CD4-positive, alpha-beta T cell treated with Interleukin-21 for 1 hour (primary cell): ENCODE results near the gene ARHGAP40.

ENCODE experiments used
- DNase-seq: peaks from one replicate; pipeline ENCODE4 v3.0.0-alpha.2; 2020

ARHGAP40 gene

DNA sequence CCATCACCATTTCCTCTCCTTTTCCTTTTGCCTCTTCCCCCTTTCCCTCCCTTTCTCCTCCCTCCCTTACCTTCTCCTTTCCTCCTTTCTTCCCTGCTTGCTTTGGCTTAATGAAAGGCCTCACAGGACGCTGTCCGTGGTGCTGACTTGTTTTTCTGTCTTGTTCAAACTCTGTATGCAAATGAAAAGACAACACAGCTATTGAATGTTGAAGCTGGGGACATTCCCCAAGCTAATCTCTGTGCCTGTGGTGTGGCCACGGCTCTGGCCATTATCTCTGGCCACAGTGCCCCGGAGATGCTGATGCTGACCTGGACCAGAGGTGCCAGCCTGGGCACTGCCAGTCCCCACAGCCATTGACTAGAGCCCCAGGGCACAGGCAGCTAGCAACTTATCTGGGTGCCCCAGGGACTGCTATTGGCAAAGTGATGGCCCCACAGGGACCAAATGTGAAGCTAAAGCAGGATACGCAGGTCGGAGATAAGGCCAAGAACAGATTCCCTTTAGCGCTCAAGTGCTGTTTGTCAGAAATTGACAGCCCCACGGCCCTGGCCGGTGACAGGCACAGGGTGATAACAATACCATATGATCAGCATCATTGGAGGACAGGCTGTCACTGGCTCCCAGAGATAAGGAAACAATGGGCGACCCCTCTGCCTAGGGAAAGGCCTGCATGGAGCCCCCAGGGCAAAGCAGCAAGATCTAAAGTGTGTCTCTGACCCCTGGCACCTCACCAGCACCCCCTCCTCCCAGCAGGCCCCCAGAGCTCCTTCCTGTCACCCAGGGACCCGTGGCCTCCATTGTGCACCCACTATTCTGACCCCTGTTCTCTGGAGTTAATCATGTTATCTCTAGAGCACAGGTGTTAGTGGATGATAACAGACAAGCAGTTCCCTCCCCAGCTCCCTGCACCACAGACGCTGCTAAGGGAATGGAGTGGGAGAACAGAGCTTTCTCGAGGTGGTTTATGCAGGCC lies 91.1 kb downstream of the ARHGAP40 start:
- peak; percentile 33 for DNase-seq

GRCh38 chr20:38697306-38697705 lies 95.7 kb downstream of the ARHGAP40 start:
- DNase-seq, result no peak

DNA sequence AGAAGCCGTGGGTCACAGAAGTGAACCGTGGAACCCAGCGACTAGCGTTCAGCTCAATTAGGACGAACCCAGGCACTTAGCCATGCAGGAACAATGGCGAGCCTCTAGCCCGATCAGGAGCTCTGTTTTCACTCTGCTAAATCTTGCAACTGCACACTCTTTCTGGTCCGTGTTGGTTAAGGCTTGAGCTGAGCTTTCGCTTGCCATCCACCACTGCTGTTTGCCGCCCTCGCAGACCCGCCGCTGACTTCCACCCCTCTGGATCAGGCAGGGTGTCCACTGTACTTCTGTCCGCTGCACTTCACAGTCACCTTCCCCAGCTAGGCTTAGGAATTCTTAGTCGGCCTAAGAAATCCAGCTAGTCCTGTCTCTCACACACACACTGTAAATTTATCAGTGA lies 96.9 kb downstream of the ARHGAP40 start:
- no peak for DNase-seq

DNA sequence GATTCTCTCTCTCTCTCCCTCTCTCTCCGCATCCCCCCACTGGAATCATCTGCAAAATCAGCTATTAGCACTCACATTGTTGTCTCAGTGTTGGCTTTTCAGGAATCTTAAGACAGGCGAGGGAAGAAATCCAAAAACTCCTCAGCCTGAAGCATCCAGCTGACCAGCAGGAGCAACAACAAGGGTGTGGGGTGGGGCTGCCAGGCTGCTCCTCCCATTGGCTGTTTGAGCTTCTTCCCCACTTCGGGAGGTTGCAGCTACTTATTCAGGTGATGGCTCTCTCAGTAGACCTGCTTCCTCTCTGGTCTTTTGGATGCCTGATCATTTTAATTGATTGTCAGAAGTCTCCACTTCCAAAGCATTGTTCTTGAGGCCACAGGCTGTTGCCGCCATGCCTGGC lies 98.5 kb downstream of the ARHGAP40 start:
- no peak for DNase-seq
